DOHH2 (cell line): Measurements from ENCODE around the gene RSPO4.

Experiments
- H3F3A ChIP-seq: fragments of 200-600 bp; sonication (generic), shearing (Covaris generic); 2 replicates; pipeline ENCODE4 v1.6.0; 2016; ENCODE audit warnings: antibody characterized with exemption, mild to moderate bottlenecking; ENCODE audit not compliant: control insufficient read depth, insufficient read depth
- H3K27ac ChIP-seq: fragments of 200-600 bp; sonication (generic); 2 replicates; pipeline ENCODE4 v1.5.1; 2014; ENCODE audit warnings: low read depth, mild to moderate bottlenecking, low read length, moderate library complexity
- H3K27me3 ChIP-seq: fragments of 200-600 bp; sonication (generic); 2 replicates; pipeline ENCODE4 v1.6.1; 2014; ENCODE audit warnings: mild to moderate bottlenecking, low read length, mixed read lengths; ENCODE audit not compliant: control insufficient read depth
- H3K36me3 ChIP-seq: fragments of 200-600 bp; sonication (generic); 2 replicates; pipeline ENCODE4 v1.6.1; 2014; ENCODE audit warnings: mild to moderate bottlenecking, low read length, moderate library complexity, mixed read lengths; ENCODE audit not compliant: control insufficient read depth
- H3K4me1 ChIP-seq: fragments of 200-600 bp; sonication (generic); 2 replicates; pipeline ENCODE4 v1.6.1; 2014; ENCODE audit warnings: mild to moderate bottlenecking, low read length, mixed read lengths; ENCODE audit not compliant: control insufficient read depth
- H3K4me2 ChIP-seq: fragments of 200-600 bp; sonication (generic); 2 replicates; pipeline ENCODE4 v1.6.0; 2014; ENCODE audit warnings: mild to moderate bottlenecking, low read length, moderate library complexity
- H3K4me3 ChIP-seq: fragments of 200-600 bp; sonication (generic); 2 replicates; pipeline ENCODE4 v1.5.1; 2014; ENCODE audit warnings: mild to moderate bottlenecking, low read length, mixed read lengths
- H3K79me2 ChIP-seq: fragments of 200-600 bp; sonication (generic); 2 replicates; pipeline ENCODE4 v1.6.1; 2014; ENCODE audit warnings: mild to moderate bottlenecking, low read length, mixed read lengths; ENCODE audit not compliant: control insufficient read depth
- H3K9me2 ChIP-seq: fragments of 200-600 bp; sonication (generic); replicated peaks from 2 replicates; pipeline ENCODE4 v1.6.1; 2014; ENCODE audit warnings: mild to moderate bottlenecking, low read length, mixed read lengths; ENCODE audit not compliant: control insufficient read depth
- H3K9me3 ChIP-seq: fragments of 200-600 bp; sonication (generic); 2 replicates; pipeline ENCODE4 v1.6.1; 2014; ENCODE audit warnings: antibody characterized with exemption, low read length, mixed read lengths; ENCODE audit not compliant: control insufficient read depth, insufficient read depth
- H4K20me1 ChIP-seq: fragments of 200-600 bp; sonication (generic); 2 replicates; pipeline ENCODE4 v1.6.0; 2014; ENCODE audit warnings: low read depth, mild to moderate bottlenecking, antibody characterized with exemption, low read length, moderate library complexity; ENCODE audit not compliant: control insufficient read depth, insufficient read depth
- EZH2phosphoT487 ChIP-seq: fragments of 200-600 bp; sonication (generic); IDR thresholded peaks from 2 replicates; pipeline ENCODE4 v1.6.1; 2017; ENCODE audit warnings: borderline replicate concordance, mild to moderate bottlenecking, antibody characterized with exemption, low read length, moderate library complexity, mixed read lengths
- TF ChIP-seq, protein P1 (sequence below): fragments of 200-600 bp; sonication (generic); IDR thresholded peaks from one replicate; pipeline ENCODE4 v1.5.1; 2014; ENCODE audit warnings: antibody characterized with exemption, mild to moderate bottlenecking, low read depth, low read length; ENCODE audit not compliant: poor library complexity, severe bottlenecking

RSPO4 gene

DNA sequence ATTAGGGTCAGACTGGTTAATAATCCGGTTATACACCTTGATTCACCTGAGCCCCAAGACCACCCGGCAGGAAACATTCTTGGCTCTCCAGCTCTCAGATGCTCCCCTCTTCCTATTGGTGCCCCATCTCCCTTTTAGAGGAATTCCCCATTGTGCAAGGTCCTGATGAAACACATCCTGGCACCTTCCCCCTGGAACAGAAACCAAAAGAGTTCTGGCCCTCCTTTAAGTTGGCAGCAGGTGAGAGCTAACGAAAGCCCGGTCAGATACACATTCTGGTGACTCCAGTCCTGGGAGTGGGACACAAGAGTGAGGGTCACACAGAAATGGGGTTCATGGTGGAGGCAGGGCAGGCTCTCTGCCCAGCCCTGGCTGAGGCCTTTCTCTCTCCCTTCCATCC is 32.2 kb downstream of the RSPO4 start:
- H3K27me3 ChIP-seq: no peaks in the 10 kb centered on the region
- H3K79me2 ChIP-seq: no peaks in the 10 kb centered on the region
- no peak overlapping the region for H3K27ac ChIP-seq
- no peak overlapping the region for H3K4me3 ChIP-seq
- H3K4me2 ChIP-seq: no peak overlapping the region
- no peaks in the 10 kb centered on the region for H3K9me2 ChIP-seq
- no peak for TF ChIP-seq EZH2phosphoT487
- TF ChIP-seq, protein P1, sequence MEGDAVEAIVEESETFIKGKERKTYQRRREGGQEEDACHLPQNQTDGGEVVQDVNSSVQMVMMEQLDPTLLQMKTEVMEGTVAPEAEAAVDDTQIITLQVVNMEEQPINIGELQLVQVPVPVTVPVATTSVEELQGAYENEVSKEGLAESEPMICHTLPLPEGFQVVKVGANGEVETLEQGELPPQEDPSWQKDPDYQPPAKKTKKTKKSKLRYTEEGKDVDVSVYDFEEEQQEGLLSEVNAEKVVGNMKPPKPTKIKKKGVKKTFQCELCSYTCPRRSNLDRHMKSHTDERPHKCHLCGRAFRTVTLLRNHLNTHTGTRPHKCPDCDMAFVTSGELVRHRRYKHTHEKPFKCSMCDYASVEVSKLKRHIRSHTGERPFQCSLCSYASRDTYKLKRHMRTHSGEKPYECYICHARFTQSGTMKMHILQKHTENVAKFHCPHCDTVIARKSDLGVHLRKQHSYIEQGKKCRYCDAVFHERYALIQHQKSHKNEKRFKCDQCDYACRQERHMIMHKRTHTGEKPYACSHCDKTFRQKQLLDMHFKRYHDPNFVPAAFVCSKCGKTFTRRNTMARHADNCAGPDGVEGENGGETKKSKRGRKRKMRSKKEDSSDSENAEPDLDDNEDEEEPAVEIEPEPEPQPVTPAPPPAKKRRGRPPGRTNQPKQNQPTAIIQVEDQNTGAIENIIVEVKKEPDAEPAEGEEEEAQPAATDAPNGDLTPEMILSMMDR: no peak
- H3K9me3 ChIP-seq: no peaks in the 10 kb centered on the region
- H4K20me1 ChIP-seq: no peaks in the 10 kb centered on the region
- H3F3A ChIP-seq: no peaks in the 10 kb centered on the region
- peaks cover 4% of the 10 kb centered on the region for H3K4me1 ChIP-seq
- no peaks in the 10 kb centered on the region for H3K36me3 ChIP-seq

DNA sequence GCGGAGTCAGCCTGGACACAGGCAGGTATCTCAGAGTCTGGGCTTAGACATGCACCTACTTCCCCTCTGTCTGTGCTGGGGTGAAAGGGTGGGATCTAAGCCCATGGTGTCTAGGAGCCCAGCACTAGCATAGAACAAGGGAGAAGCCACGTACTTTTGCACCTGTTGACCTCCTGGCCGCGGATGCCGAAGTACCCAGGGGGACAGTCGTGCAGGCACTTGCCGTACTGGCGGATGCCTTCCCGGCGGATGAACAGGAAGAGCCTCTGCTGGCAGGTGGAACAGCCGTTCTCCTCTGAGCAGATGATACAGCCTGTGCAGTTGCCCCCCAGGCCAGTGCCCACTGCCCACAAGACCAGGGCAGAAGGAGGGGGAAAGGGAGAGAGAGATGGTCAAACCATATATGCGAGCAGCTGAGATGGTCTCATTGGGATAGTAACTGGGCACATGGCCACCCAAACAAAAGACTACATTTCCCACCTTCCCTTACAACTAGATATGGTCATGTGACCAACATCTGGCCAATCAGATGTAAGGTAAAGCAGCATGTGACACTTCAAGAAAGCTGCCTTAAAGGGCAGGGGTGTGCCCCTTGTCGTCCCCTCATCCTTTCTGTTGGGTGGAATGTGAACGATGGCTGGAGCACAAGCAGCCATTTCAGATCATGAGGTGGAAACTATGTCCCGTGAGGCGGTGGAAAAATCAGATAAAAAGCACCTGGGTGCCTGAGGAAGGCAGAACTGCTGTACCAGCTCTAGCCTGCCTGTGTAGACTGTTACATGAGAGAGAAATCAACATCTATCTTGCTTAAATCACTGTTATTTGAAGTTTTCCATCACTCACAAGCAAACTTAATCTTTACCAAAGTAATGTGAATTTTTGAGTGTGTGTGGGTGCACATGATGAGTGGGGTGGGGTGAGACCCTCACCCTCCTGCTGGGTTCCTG is 34.0 kb downstream of the RSPO4 start:
- Histone ChIP-seq H3K4me3 (no peak overlapping the region), H3K9me2 (no peaks in the 10 kb centered on the region), H3K4me2 (no peak overlapping the region), H3F3A (no peaks in the 10 kb centered on the region), H3K27ac (no peak overlapping the region), H4K20me1 (no peaks in the 10 kb centered on the region), H3K4me1 (no peaks in the 10 kb centered on the region), H3K27me3 (no peaks in the 10 kb centered on the region), H3K79me2 (no peaks in the 10 kb centered on the region), H3K9me3 (no peaks in the 10 kb centered on the region), H3K36me3 (no peaks in the 10 kb centered on the region)
- TF ChIP-seq, protein P1: no peak
- no peak for TF ChIP-seq EZH2phosphoT487

DNA sequence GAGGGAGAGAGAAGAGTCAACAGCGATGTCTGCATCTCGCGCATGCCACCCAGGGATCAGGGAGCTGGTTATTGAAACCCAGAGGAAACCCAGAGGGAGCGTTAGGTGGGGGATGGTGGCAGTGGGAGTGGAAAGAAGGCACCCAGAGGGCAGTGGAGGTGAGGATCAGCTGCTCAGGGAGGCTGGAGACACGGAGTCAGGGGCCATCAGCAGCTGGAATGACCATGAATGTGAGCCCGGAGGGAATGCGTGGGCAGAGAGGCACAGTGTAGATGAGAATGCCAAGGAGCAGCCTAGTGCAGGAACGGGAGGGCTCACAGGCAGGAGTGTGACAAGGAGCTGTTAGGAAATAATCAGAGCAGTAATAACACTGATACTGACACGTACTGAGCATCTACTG is 36.2 kb downstream of the RSPO4 start:
- no peaks in the 10 kb centered on the region for H4K20me1 ChIP-seq

More for the DNA sequence above, 36.2 kb downstream of the RSPO4 start:
- H3K9me2 ChIP-seq: no peaks in the 10 kb centered on the region
- H3F3A ChIP-seq: no peaks in the 10 kb centered on the region
- no peaks in the 10 kb centered on the region for H3K9me3 ChIP-seq
- H3K36me3 ChIP-seq: no peaks in the 10 kb centered on the region
- no peaks in the 10 kb centered on the region for H3K27me3 ChIP-seq
- H3K27ac ChIP-seq: no peak overlapping the region
- H3K79me2 ChIP-seq: no peaks in the 10 kb centered on the region
- H3K4me3 ChIP-seq: no peak overlapping the region
- TF ChIP-seq, protein P1: no peak
- TF ChIP-seq EZH2phosphoT487: no peak
- H3K4me2 ChIP-seq: no peak overlapping the region
- no peaks in the 10 kb centered on the region for H3K4me1 ChIP-seq
